Measurements from ENCODE around the gene GLS.

DNA sequence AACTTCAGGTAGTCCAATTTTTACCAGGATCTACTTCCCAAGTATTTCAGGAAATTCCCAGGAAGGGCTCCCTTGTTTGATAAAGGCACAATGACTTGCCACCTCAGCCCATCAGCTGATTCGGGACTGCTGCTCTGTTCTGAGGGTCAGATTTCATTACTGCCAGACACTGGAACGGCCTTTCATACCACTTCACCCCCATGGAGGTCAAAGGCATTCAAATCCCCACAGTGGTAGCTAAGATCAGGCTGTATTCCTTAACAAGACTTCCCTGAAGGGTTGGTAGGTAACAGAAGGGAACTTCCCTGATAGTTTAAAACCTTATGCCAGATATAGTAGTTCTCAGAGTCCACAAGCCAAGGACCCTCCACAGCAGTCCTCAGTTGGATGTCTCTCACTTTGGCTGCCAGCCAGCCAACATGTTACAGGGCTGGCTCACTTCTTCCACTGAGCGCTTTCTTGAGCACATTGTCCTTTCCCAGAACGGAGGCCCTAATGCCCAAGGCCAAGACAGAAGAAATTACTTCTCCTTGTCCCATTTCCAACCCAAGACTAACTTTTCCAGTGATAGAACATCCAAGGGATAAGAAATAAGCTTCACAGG, 40.0 kb upstream of the GLS start:
- no peak for TF ChIP-seq POLR2A (IDR thresholded peaks at IDR 0.05)
- TF ChIP-seq, protein P1, sequence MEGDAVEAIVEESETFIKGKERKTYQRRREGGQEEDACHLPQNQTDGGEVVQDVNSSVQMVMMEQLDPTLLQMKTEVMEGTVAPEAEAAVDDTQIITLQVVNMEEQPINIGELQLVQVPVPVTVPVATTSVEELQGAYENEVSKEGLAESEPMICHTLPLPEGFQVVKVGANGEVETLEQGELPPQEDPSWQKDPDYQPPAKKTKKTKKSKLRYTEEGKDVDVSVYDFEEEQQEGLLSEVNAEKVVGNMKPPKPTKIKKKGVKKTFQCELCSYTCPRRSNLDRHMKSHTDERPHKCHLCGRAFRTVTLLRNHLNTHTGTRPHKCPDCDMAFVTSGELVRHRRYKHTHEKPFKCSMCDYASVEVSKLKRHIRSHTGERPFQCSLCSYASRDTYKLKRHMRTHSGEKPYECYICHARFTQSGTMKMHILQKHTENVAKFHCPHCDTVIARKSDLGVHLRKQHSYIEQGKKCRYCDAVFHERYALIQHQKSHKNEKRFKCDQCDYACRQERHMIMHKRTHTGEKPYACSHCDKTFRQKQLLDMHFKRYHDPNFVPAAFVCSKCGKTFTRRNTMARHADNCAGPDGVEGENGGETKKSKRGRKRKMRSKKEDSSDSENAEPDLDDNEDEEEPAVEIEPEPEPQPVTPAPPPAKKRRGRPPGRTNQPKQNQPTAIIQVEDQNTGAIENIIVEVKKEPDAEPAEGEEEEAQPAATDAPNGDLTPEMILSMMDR (IDR thresholded peaks at IDR 0.05), result no peak

Data from heart left ventricle (tissue), 13 donors.